Activated naive CD8-positive, alpha-beta T cell treated with anti-CD3 and anti-CD28 coated beads, Interleukin-2, amount 10 ng/mL, durations not matched to agents 7 days and 5 days (primary cell): ENCODE results near the gene WBP1L. TPM values are rescaled to one million over a fixed set of nuclear protein-coding genes. Genes with fewer than 3 reads are reported as not detected.
"Not testable (repeated sequence)": the region's sequence is repeated elsewhere in the genome, so short reads cannot be mapped to it uniquely, and the experiment has no call there.

Experiments used
- ATAC-seq: fragments of 150-1000 bp; cut with Tn5 transposase; one replicate; pipeline ENCODE4 v1.10.0; 2021; ENCODE audit warnings: low read depth, moderate library complexity
- POLR2A ChIA-PET: fragments of 350-600 bp; sonication (Branson Sonifier 250); formaldehyde crosslinking; loops from one replicate; lab custom pipeline; 2021; ENCODE audit warnings: antibody characterized with exemption; lab: Charles Lee
- DNase-seq: peaks from one replicate; pipeline ENCODE4 v3.0.0; 2021
- H3K27ac Mint-ChIP-seq: one replicate; pipeline ENCODE4 v1.8.0; 2022; ENCODE audit warnings: mild to moderate bottlenecking, mixed read lengths
- H3K27me3 Mint-ChIP-seq: one replicate; pipeline ENCODE4 v1.8.0; 2022; ENCODE audit warnings: mild to moderate bottlenecking, moderate library complexity, mixed read lengths
- H3K36me3 Mint-ChIP-seq: one replicate; pipeline ENCODE4 v1.8.0; 2021; ENCODE audit warnings: mild to moderate bottlenecking, mixed read lengths
- H3K4me1 Mint-ChIP-seq: one replicate; pipeline ENCODE4 v1.8.0; 2021; ENCODE audit warnings: mixed read lengths
- H3K4me3 Mint-ChIP-seq: one replicate; pipeline ENCODE4 v1.8.0; 2022; ENCODE audit warnings: mild to moderate bottlenecking, moderate library complexity, mixed read lengths
- H3K9me3 Mint-ChIP-seq: one replicate; pipeline ENCODE4 v1.8.0; 2021; ENCODE audit warnings: mixed read lengths
- total RNA-seq, 2 experiments: library from RNA; stranded (reverse); gene quantifications; one replicate each; pipeline ENCODE4 v1.2.3, GENCODE V29; 2021

The WBP1L gene
- total RNA-seq, 2 experiments from 2014 or later: 31.0 to 31.4 TPM

GRCh38 chr10:102815790-102816549 lies 72.2 kb downstream of the WBP1L start:
- H3K4me3 Mint-ChIP-seq: no peak overlapping the region

GRCh38 chr10:102817175-102817574 lies 73.4 kb downstream of the WBP1L start:
- DNase-seq: no peak
- POLR2A ChIA-PET: no interaction called here
- no peak for ATAC-seq
- H3K27me3 Mint-ChIP-seq: no peaks in the 10 kb centered on the region
- H3K27ac Mint-ChIP-seq: no peak overlapping the region
- H3K9me3 Mint-ChIP-seq: no peaks in the 10 kb centered on the region
- H3K36me3 Mint-ChIP-seq: peaks cover 15% of the 10 kb centered on the region
- H3K4me1 Mint-ChIP-seq: peaks cover 18% of the 10 kb centered on the region
- H3K4me3 Mint-ChIP-seq: no peak overlapping the region

More at GRCh38 chr10:102815790-102816549, 72.2 kb downstream of the WBP1L start:
- Mint-ChIP-seq H3K4me1 (peaks cover 25% of the 10 kb centered on the region), H3K27me3 (no peaks in the 10 kb centered on the region), H3K36me3 (peaks cover 16% of the 10 kb centered on the region), H3K27ac (no peak overlapping the region), H3K9me3 (no peaks in the 10 kb centered on the region)
- POLR2A ChIA-PET: interaction anchor here (0.6 kb wide), 1 partner anchor 8 kb away, joined by 3 read pairs; no protein-coding TSS in a partner anchor
- no peak for DNase-seq
- no peak for ATAC-seq

DNA sequence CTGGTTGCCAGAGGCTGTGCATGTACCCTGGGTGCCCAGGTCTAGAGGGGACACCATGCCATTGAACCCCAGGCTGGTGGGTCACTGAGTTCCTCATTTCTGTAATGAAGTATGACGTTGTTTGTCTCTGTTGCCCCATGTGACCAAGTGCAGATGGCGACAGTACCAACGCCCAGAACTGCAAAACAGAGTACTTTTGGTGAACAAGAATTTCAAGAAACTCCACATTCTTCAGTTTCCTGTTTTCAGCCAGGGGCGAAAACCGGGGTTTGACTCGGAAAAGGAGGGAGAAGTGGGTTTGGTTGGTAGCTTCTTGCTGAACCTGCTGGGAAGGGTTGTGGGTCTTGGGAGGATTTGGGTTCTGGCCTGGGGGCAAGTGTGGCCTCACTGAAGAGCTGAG lies 75.3 kb downstream of the WBP1L start:
- POLR2A ChIA-PET: interaction anchor here (0.6 kb wide), 1 partner anchor 8 kb away, joined by 5 read pairs; no protein-coding TSS in a partner anchor
- ATAC-seq: no peak
- H3K27ac Mint-ChIP-seq: peak overlapping the region; percentile 36

DNA sequence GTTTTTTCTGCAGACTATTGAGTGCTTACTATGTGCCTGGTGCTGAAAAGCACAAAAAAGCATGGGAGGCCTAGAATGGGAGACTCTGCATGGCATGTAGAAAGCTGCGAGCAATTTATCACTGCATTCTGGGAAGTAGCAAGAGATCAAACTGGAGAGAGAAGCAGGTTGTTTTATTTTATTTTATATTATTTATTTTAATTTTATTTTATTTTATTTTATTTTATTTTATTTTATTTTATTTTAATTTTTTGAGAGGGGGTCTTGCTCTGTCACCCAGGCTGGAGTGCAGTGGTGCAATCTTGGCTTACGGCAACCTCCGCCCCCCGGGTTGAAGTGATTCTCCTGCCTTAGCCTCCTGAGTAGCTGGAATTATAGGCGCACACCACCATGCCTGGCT lies 76.3 kb downstream of the WBP1L start:
- POLR2A ChIA-PET, H3K4me3 Mint-ChIP-seq, H3K27me3 Mint-ChIP-seq: not testable (repeated sequence)

More for the DNA sequence above, 75.3 kb downstream of the WBP1L start:
- DNase-seq: no peak
- Mint-ChIP-seq H3K9me3 (no peaks in the 10 kb centered on the region), H3K27me3 (no peaks in the 10 kb centered on the region), H3K4me3 (no peak overlapping the region), H3K36me3 (peaks cover 5% of the 10 kb centered on the region), H3K4me1 (peaks cover 8% of the 10 kb centered on the region)

GRCh38 chr10:102822222-102822621 lies 78.5 kb downstream of the WBP1L start:
- H3K9me3 Mint-ChIP-seq: no peaks in the 10 kb centered on the region
- DNase-seq (no peak), ATAC-seq (no peak)
- no peak overlapping the region for H3K4me3 Mint-ChIP-seq
- no peak overlapping the region for H3K27ac Mint-ChIP-seq
- POLR2A ChIA-PET: no interaction called here
- H3K36me3 Mint-ChIP-seq: peaks cover under 1% of the 10 kb centered on the region
- H3K27me3 Mint-ChIP-seq: peaks cover 2% of the 10 kb centered on the region
- H3K4me1 Mint-ChIP-seq: peaks cover 1% of the 10 kb centered on the region

More for the DNA sequence above, 76.3 kb downstream of the WBP1L start:
- DNase-seq, H3K9me3 Mint-ChIP-seq, H3K36me3 Mint-ChIP-seq, H3K27ac Mint-ChIP-seq, ATAC-seq, H3K4me1 Mint-ChIP-seq: not testable (repeated sequence)

- Mint-ChIP-seq H3K4me3 (no peak overlapping the region), H3K27ac (no peak overlapping the region), H3K36me3 (no peaks in the 10 kb centered on the region), H3K4me1 (no peaks in the 10 kb centered on the region), H3K9me3 (no peaks in the 10 kb centered on the region), H3K27me3 (peaks cover 2% of the 10 kb centered on the region)
- DNase-seq (no peak), ATAC-seq (no peak)
- POLR2A ChIA-PET: no interaction called here
These were observed 80.9 kb downstream of the WBP1L start for GRCh38 chr10:102824664-102825063.

DNA sequence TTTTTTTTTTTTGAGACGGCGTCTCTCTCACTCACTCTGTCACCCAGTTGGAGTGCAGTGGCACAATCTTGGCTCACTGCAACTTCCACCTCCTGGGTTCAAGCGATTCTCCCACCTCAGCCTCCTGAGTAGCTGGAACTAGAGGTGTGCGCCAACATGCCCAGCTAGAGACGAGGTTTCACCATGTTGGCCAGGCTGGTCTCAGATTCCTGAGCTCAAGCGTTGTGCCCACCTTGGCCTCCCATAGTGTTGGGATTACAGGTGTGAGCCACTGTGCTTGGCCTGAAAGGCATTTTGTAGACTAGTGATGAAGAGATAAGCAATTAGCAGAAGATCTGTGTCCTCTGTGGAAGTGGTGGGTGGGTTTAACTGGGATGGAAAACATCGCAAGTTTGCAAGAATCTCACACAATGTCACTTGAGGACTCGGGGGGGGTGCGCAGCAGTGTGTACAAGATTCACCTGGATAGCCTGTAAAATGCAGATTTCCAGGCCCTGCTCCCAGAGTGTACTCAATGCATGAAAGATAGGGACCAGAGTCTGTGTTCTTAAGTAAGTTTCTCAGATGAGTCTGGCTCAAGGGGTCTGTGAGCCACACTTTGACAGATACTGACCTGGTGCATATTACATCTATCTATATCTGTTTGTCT lies 82.5 kb downstream of the WBP1L start:
- no peaks in the 10 kb centered on the region for H3K9me3 Mint-ChIP-seq
- ATAC-seq (no peak), DNase-seq (no peak)
- no peak overlapping the region for H3K27ac Mint-ChIP-seq
- peaks cover 2% of the 10 kb centered on the region for H3K27me3 Mint-ChIP-seq
- POLR2A ChIA-PET: interaction anchor here (0.7 kb wide), 1 partner anchor 194 kb away, joined by 3 read pairs; no protein-coding TSS in a partner anchor
- no peaks in the 10 kb centered on the region for H3K36me3 Mint-ChIP-seq
- no peak overlapping the region for H3K4me3 Mint-ChIP-seq
- no peaks in the 10 kb centered on the region for H3K4me1 Mint-ChIP-seq

GRCh38 chr10:102827597-102827975 lies 83.8 kb downstream of the WBP1L start:
- Mint-ChIP-seq H3K27ac (no peak overlapping the region), H3K9me3 (no peaks in the 10 kb centered on the region), H3K4me1 (no peaks in the 10 kb centered on the region), H3K27me3 (peaks cover 2% of the 10 kb centered on the region), H3K4me3 (no peak overlapping the region), H3K36me3 (no peaks in the 10 kb centered on the region)
- no peak for DNase-seq
- POLR2A ChIA-PET: interaction anchor here (0.7 kb wide), 1 partner anchor 615 kb away, joined by 3 read pairs; no protein-coding TSS in a partner anchor
- ATAC-seq: no peak

DNA sequence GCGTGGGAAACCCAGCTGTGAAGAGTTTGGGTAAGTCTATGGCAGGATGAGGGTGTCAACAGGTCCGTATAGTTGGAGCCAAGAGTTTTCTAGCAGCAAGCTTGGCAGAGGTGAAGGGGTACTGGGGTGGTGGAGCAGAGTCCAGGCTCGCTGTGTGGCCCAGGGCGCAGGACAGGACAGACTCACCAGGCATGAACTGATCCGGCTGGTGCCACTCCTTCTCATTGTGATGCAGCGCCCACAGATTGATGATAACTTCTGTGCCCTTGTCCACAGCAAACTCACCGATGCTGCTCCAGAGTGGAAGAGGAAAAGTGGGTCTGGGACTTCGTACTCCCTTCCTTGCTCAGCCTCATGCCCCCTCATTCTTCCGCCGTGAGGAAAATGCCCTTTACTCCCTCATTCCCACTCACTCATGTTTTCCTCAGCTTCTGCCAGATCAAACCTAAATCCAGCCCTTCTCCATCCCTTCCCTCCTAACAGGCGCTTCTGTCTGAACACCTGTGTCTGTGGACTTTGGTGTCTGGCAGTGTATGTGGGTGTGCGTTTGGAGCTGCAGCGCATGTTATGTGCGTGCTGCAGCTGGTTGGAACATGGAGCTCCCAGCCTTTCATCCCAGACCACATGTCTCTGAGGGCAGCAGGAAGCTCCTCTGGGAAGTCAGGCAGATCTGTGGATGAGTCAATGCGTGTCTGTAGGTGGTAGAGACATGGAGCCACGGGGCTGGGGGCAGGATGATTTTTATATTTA lies 87.7 kb downstream of the WBP1L start:
- H3K36me3 Mint-ChIP-seq: no peaks in the 10 kb centered on the region
- no peak for DNase-seq
- no peaks in the 10 kb centered on the region for H3K9me3 Mint-ChIP-seq
- no peaks in the 10 kb centered on the region for H3K4me1 Mint-ChIP-seq
- POLR2A ChIA-PET: no interaction called here
- no peak for ATAC-seq
- no peak overlapping the region for H3K4me3 Mint-ChIP-seq
- no peak overlapping the region for H3K27ac Mint-ChIP-seq
- H3K27me3 Mint-ChIP-seq: peaks cover 3% of the 10 kb centered on the region

DNA sequence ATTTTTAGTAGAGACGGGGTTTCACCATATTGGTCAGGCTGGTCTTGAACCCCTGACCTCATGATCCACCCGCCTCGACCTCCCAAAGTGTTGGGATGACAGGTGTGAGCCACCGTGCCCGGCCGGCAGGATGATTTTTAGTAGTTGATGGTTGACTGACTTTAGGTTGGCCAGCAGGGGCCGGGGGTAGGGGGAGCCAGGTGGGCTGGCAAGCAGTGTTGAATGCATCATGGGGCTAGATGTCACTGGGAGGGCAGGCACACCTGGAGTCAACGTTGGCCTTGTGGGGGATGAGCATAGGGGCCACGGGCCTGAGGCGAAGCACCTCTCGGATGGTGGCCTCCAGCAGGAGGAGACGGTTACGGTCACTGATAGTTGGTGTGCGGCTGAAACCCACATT lies 88.5 kb downstream of the WBP1L start:
- ATAC-seq: no peak
- H3K4me3 Mint-ChIP-seq: no peak overlapping the region
- no peak overlapping the region for H3K27ac Mint-ChIP-seq
- H3K4me1 Mint-ChIP-seq: no peaks in the 10 kb centered on the region
- no peaks in the 10 kb centered on the region for H3K9me3 Mint-ChIP-seq
- no peak for DNase-seq
- no peaks in the 10 kb centered on the region for H3K36me3 Mint-ChIP-seq
- peaks cover 1% of the 10 kb centered on the region for H3K27me3 Mint-ChIP-seq
- POLR2A ChIA-PET: no interaction called here

- ATAC-seq (no peak), DNase-seq (no peak)
- POLR2A ChIA-PET: no interaction called here
- H3K9me3 Mint-ChIP-seq: peaks cover under 1% of the 10 kb centered on the region
- no peak overlapping the region for H3K4me3 Mint-ChIP-seq
- peaks cover 4% of the 10 kb centered on the region for H3K27me3 Mint-ChIP-seq
- no peaks in the 10 kb centered on the region for H3K36me3 Mint-ChIP-seq
- no peak overlapping the region for H3K27ac Mint-ChIP-seq
- no peaks in the 10 kb centered on the region for H3K4me1 Mint-ChIP-seq
These were observed 89.2 kb downstream of the WBP1L start for GRCh38 chr10:102832987-102833386.

GRCh38 chr10:102834143-102834542 lies 90.4 kb downstream of the WBP1L start:
- ATAC-seq: no peak
- POLR2A ChIA-PET: no interaction called here

DNA sequence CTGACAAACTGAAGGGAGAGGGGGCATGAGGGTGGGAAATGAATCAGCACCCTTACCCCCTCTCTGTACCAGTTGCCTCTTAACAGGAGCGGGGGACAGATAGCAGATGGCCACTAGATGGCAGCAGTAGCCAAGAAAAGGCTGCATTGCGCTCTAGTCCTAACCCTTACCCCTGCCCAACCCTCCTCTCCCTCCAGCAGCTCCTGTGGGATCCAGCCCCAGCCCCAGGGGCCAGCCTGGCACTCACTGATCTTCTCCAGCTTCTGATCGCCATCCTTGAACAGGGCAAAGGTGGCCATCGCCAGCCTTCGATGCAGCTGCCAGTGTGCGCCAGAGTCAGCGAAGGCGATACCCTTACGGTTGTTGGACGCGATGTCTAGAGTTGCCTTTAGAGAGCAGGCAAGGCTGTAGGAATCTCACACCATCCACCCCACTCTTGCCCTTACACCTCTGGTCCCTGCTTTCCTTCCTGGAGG lies 91.3 kb downstream of the WBP1L start:
- no peak overlapping the region for H3K27ac Mint-ChIP-seq
- H3K36me3 Mint-ChIP-seq: peaks cover 1% of the 10 kb centered on the region
- H3K4me1 Mint-ChIP-seq: no peaks in the 10 kb centered on the region
- peak; percentile 95 for ATAC-seq
- POLR2A ChIA-PET: interaction anchor here (0.7 kb wide), 1 partner anchor 32 kb away, joined by 4 read pairs; no protein-coding TSS in a partner anchor
- peak; percentile 73 for DNase-seq
- H3K9me3 Mint-ChIP-seq: peaks cover 6% of the 10 kb centered on the region
- peaks cover 11% of the 10 kb centered on the region for H3K27me3 Mint-ChIP-seq
- H3K4me3 Mint-ChIP-seq: no peak overlapping the region

More at GRCh38 chr10:102834143-102834542, 90.4 kb downstream of the WBP1L start:
- no peak overlapping the region for H3K27ac Mint-ChIP-seq
- H3K27me3 Mint-ChIP-seq: peaks cover 11% of the 10 kb centered on the region
- H3K36me3 Mint-ChIP-seq: peaks cover 1% of the 10 kb centered on the region
- no peak overlapping the region for H3K4me3 Mint-ChIP-seq
- no peak for DNase-seq
- H3K9me3 Mint-ChIP-seq: peaks cover 6% of the 10 kb centered on the region
- H3K4me1 Mint-ChIP-seq: no peaks in the 10 kb centered on the region
